Panc1 (cell line): ENCODE measurements around the gene CBX4. TPM values are rescaled to one million over a fixed set of nuclear protein-coding genes. Genes with fewer than 3 reads are reported as not detected.

Source experiments
- ATAC-seq: fragments of 200-7000 bp; cut with Tn5 transposase; 2 replicates; pipeline ENCODE4 v1.9.1; 2020; ENCODE audit warnings: mild to moderate bottlenecking, moderate library complexity
- BruUV-seq: library from RNA; stranded (reverse); fragments of 400-500 nt; replicated peaks from 2 replicates; lab custom pipeline; 2021; lab: Mats Ljungman, UMichigan
- CTCF ChIA-PET: fragments of 300-600 bp; sonication (Branson Sonifier 250); formaldehyde crosslinking; loops from one replicate; lab custom pipeline; 2022; ENCODE audit warnings: antibody characterized with exemption; lab: Charles Lee
- POLR2A ChIA-PET: fragments of 300-600 bp; sonication (Branson Sonifier 250); formaldehyde crosslinking; loops from one replicate; lab custom pipeline; 2022; ENCODE audit warnings: antibody characterized with exemption; lab: Charles Lee
- DNase-seq: peaks from one replicate; pipeline ENCODE4 v3.0.0-alpha.2; 2010; ENCODE audit warnings: low read depth, low spot score
- H3K27ac ChIP-seq: 2 replicates; pipeline ENCODE4 v1.5.1; 2011; ENCODE audit warnings: mild to moderate bottlenecking, low read length, inconsistent platforms
- H3K27me3 ChIP-seq: fragments of 200-500 bp; sonication (Bioruptor generic); 2 replicates; pipeline ENCODE4 v1.6.0; 2014; ENCODE audit warnings: low read length, inconsistent platforms; ENCODE audit not compliant: control insufficient read depth, insufficient read depth
- H3K36me3 ChIP-seq: fragments of 200-500 bp; sonication (Bioruptor generic); 2 replicates; pipeline ENCODE4 v1.5.1; 2014; ENCODE audit warnings: inconsistent platforms, mild to moderate bottlenecking, low read length, moderate library complexity; ENCODE audit not compliant: control insufficient read depth, insufficient read depth
- H3K4me1 ChIP-seq: 2 replicates; pipeline ENCODE4 v1.5.1; 2011; ENCODE audit warnings: inconsistent platforms, mild to moderate bottlenecking, low read length, moderate library complexity; ENCODE audit not compliant: control insufficient read depth, insufficient read depth
- H3K4me3 ChIP-seq, 2 experiments: 2 replicates each; pipeline ENCODE4 v1.5.1; 2011 to 2012; ENCODE audit warnings: low read depth in 2 of 2, low read length in 2 of 2, mild to moderate bottlenecking in 2 of 2, inconsistent platforms in 1 of 2, moderate library complexity in 1 of 2
- H3K9me3 ChIP-seq: fragments of 200-500 bp; sonication (Bioruptor generic); 2 replicates; pipeline ENCODE4 v1.5.1; 2014; ENCODE audit warnings: low read depth, mild to moderate bottlenecking, inconsistent platforms, low read length, moderate library complexity; ENCODE audit not compliant: control insufficient read depth, insufficient read depth
- CTCF ChIP-seq: fragments of 450-650 bp; IDR thresholded peaks from 2 replicates; pipeline ENCODE4 v1.5.1; 2017; ENCODE audit warnings: mild to moderate bottlenecking
- POLR2AphosphoS5 ChIP-seq: IDR thresholded peaks from 2 replicates; pipeline ENCODE4 v1.6.1; 2012; ENCODE audit warnings: mild to moderate bottlenecking, low read depth, low read length, moderate library complexity
- SIN3A ChIP-seq: IDR thresholded peaks from 2 replicates; pipeline ENCODE4 v1.6.1; 2012; ENCODE audit warnings: low read depth, mild to moderate bottlenecking, low read length, moderate library complexity, borderline replicate concordance; ENCODE audit not compliant: insufficient read depth
- TCF7L2 ChIP-seq: IDR thresholded peaks from 2 replicates; pipeline ENCODE4 v1.6.1; 2011; ENCODE audit warnings: mild to moderate bottlenecking, low read depth, low read length, inconsistent platforms
- in situ Hi-C: cut with HindIII; loops from 2 replicates; pipeline ENCODE4 v1.10.0; 2016; ENCODE audit warnings: low sequenced_read_pairs, low pct_unique_long_range_greater_than_20kb
- intact Hi-C: fragments of 100-400 bp; cut with micrococcal nuclease; formaldehyde crosslinking; loops from one replicate; pipeline ENCODE4 v1.10.0; 2022; ENCODE audit not compliant: unreplicated experiment
- total RNA-seq: library from RNA; stranded (reverse); gene quantifications from one replicate; pipeline ENCODE4 v1.2.1, GENCODE V29; 2021; ENCODE audit not compliant: unreplicated experiment
- TF ChIP-seq, protein P1 (sequence below), 2 experiments: IDR thresholded peaks; 2 replicates each; pipeline ENCODE4 v1.6.1; 2011 to 2012; ENCODE audit warnings: low read depth in 2 of 2, control low read depth in 1 of 2, low read length in 1 of 2, mild to moderate bottlenecking in 1 of 2, moderate library complexity in 1 of 2; ENCODE audit not compliant: insufficient read depth in 1 of 2

CBX4 gene
- total RNA-seq, 1 experiment from 2014 or later: 48.6 TPM

- DNase-seq: no peak
- intact Hi-C loops: no loop called here
- Histone ChIP-seq H3K27me3 (no peaks in the 10 kb centered on the region), H3K27ac (no peak overlapping the region), H3K9me3 (no peaks in the 10 kb centered on the region), H3K4me3 (no peak overlapping the region), H3K4me1 (peaks cover 3% of the 10 kb centered on the region; the same call in 1 of the 2 replicates), H3K36me3 (no peaks in the 10 kb centered on the region)
- no TSS peak for BruUV-seq
- ChIA-PET CTCF (no interaction called here), POLR2A (no interaction called here)
- TF ChIP-seq, protein P1, sequence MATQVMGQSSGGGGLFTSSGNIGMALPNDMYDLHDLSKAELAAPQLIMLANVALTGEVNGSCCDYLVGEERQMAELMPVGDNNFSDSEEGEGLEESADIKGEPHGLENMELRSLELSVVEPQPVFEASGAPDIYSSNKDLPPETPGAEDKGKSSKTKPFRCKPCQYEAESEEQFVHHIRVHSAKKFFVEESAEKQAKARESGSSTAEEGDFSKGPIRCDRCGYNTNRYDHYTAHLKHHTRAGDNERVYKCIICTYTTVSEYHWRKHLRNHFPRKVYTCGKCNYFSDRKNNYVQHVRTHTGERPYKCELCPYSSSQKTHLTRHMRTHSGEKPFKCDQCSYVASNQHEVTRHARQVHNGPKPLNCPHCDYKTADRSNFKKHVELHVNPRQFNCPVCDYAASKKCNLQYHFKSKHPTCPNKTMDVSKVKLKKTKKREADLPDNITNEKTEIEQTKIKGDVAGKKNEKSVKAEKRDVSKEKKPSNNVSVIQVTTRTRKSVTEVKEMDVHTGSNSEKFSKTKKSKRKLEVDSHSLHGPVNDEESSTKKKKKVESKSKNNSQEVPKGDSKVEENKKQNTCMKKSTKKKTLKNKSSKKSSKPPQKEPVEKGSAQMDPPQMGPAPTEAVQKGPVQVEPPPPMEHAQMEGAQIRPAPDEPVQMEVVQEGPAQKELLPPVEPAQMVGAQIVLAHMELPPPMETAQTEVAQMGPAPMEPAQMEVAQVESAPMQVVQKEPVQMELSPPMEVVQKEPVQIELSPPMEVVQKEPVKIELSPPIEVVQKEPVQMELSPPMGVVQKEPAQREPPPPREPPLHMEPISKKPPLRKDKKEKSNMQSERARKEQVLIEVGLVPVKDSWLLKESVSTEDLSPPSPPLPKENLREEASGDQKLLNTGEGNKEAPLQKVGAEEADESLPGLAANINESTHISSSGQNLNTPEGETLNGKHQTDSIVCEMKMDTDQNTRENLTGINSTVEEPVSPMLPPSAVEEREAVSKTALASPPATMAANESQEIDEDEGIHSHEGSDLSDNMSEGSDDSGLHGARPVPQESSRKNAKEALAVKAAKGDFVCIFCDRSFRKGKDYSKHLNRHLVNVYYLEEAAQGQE (IDR thresholded peaks at IDR 0.05; ENCODE audit: insufficient read depth in 1 of 2, low read depth in 2 of 2, low read length in 1 of 2): no peak
- TF ChIP-seq POLR2AphosphoS5 (no peak), SIN3A (no peak), CTCF (no peak), TCF7L2 (no peak)
- ATAC-seq: no peak
- in situ Hi-C loops: loop anchor here (25.0 kb wide), 1 partner anchor 203 kb away; no protein-coding TSS in a partner anchor
These were observed 54.8 kb downstream of the CBX4 start for GRCh38 chr17:79784353-79785016.

GRCh38 chr17:79783891-79784290 lies 55.3 kb downstream of the CBX4 start:
- ATAC-seq (no peak), DNase-seq (no peak)
- intact Hi-C loops (no loop called here), in situ Hi-C loops (loop anchor here (25.0 kb wide), 1 partner anchor 203 kb away; no protein-coding TSS in a partner anchor)
- Histone ChIP-seq H3K4me3 (no peak overlapping the region), H3K36me3 (no peaks in the 10 kb centered on the region), H3K4me1 (peaks cover 7% of the 10 kb centered on the region; the same call in 1 of the 2 replicates), H3K9me3 (no peaks in the 10 kb centered on the region), H3K27me3 (no peaks in the 10 kb centered on the region), H3K27ac (no peak overlapping the region)
- ChIA-PET POLR2A (interaction anchor here (0.7 kb wide), 1 partner anchor 1556 kb away, joined by 9 read pairs; no protein-coding TSS in a partner anchor), CTCF (no interaction called here)
- no TSS peak for BruUV-seq
- TF ChIP-seq TCF7L2 (no peak), CTCF (no peak), POLR2AphosphoS5 (no peak), SIN3A (no peak)
- TF ChIP-seq, protein P1 (IDR thresholded peaks at IDR 0.05; ENCODE audit: insufficient read depth in 1 of 2, low read depth in 2 of 2, low read length in 1 of 2): no peak
